H1 (cell line): ENCODE measurements around the gene NAV3.

Experiments
- CHD1 ChIP-seq: IDR thresholded peaks from 2 replicates; pipeline ENCODE4 v1.6.1; 2012; ENCODE audit warnings: low read depth, low read length, improper control_type of control experiment
- CHD2 ChIP-seq: IDR thresholded peaks from 2 replicates; pipeline ENCODE4 v1.6.1; 2012; ENCODE audit warnings: low read length, improper control_type of control experiment
- CREB1 ChIP-seq: IDR thresholded peaks from 2 replicates; pipeline ENCODE4 v1.6.1; 2012; ENCODE audit warnings: inconsistent platforms
- CTCF ChIP-seq, 3 experiments: IDR thresholded peaks; 1 replicate in 2 of 3; 2 replicates in 1 of 3; pipeline versions ENCODE4 v1.5.1 to v1.6.1; 2011; ENCODE audit warnings: low read length in 3 of 3, mild to moderate bottlenecking in 3 of 3, inconsistent platforms in 2 of 3, low read depth in 1 of 3, moderate library complexity in 1 of 3; ENCODE audit not compliant: insufficient read depth in 1 of 3; ENCODE audit errors: control extremely low read depth in 1 of 3
- EZH2 ChIP-seq: fragments of 200-600 bp; sonication (generic); IDR thresholded peaks from 2 replicates; pipeline ENCODE4 v1.7.1; 2012; ENCODE audit warnings: low read depth, mild to moderate bottlenecking, moderate library complexity, low read length, inconsistent platforms; ENCODE audit not compliant: severe bottlenecking
- JUN ChIP-seq: IDR thresholded peaks from 2 replicates; pipeline ENCODE4 v1.6.1; 2011; ENCODE audit warnings: low read depth, mild to moderate bottlenecking, improper control_type of control experiment, low read length
- POLR2A ChIP-seq, 2 experiments: IDR thresholded peaks; 1 replicate in 1 of 2; 2 replicates in 1 of 2; pipeline ENCODE4 v1.6.1; 2011; ENCODE audit warnings: low read depth in 2 of 2, low read length in 2 of 2, mild to moderate bottlenecking in 2 of 2; ENCODE audit errors: control extremely low read depth in 1 of 2
- POLR2AphosphoS5 ChIP-seq: IDR thresholded peaks from 2 replicates; pipeline ENCODE4 v1.6.1; 2011; ENCODE audit warnings: low read depth, low read length
- RFX5 ChIP-seq: IDR thresholded peaks from 2 replicates; pipeline ENCODE4 v1.6.1; 2011; ENCODE audit warnings: low read depth, low read length, improper control_type of control experiment, borderline replicate concordance
- SIN3A ChIP-seq, 2 experiments: IDR thresholded peaks in 1 of 2; conservative IDR thresholded peaks in 1 of 2; 2 replicates each; pipeline ENCODE4 v1.6.1; 2011 to 2012; ENCODE audit warnings: low read length in 2 of 2, improper control_type of control experiment in 1 of 2, low read depth in 1 of 2, mild to moderate bottlenecking in 1 of 2
- SIRT6 ChIP-seq: IDR thresholded peaks from one replicate; pipeline ENCODE4 v1.7.1; 2012; ENCODE audit warnings: low read length, inconsistent platforms
- SUZ12 ChIP-seq: fragments of 200-600 bp; sonication (generic); IDR thresholded peaks from 2 replicates; pipeline ENCODE4 v1.6.1; 2012; ENCODE audit warnings: mild to moderate bottlenecking, inconsistent platforms, low read length, moderate library complexity, mixed read lengths
- YY1 ChIP-seq: IDR thresholded peaks from 2 replicates; pipeline ENCODE4 v1.6.1; 2011; ENCODE audit warnings: low read depth, mild to moderate bottlenecking, low read length

DNA sequence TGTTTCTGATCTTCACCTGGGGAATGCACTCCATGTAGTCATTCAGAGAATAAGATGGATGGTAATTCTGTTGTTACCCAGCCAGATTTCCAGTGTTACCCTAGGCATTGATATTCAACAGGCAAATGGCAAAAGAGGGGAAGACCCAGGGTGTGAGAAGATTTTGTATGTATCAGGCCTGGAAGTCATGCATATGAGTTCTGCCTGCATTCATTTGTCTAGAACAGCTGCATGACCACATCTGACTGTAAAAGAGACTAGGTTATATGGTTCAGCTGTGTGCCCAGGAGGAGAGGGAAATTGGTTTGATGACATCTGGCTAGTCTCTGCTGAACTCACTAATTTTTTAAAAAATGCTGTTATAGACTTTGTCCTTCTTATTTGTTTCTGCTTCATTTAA, 224.9 kb downstream of the NAV3 start:
- TF ChIP-seq CTCF (IDR thresholded peaks at IDR 0.05; ENCODE audit: control extremely low read depth in 1 of 3, insufficient read depth in 1 of 3, low read depth in 1 of 3, low read length in 3 of 3): no peak
- no peak for TF ChIP-seq SIRT6
- TF ChIP-seq CHD1: no peak
- TF ChIP-seq POLR2AphosphoS5: no peak
- no peak for TF ChIP-seq CREB1
- TF ChIP-seq POLR2A (IDR thresholded peaks at IDR 0.05; ENCODE audit: control extremely low read depth in 1 of 2, low read depth in 2 of 2, low read length in 2 of 2): no peak
- TF ChIP-seq RFX5: no peak
- no peak for TF ChIP-seq CHD2
- TF ChIP-seq SUZ12: no peak
- TF ChIP-seq JUN: no peak
- TF ChIP-seq YY1: no peak
- no peak for TF ChIP-seq SIN3A (conservative IDR thresholded peaks at IDR 0.05 in 1 of 2, IDR thresholded peaks at IDR 0.05 in 1 of 2; ENCODE audit: low read depth in 1 of 2, low read length in 2 of 2)
- no peak for TF ChIP-seq EZH2
